Stimulated activated memory B cell treated with anti-CD40 and anti-IgM and Interleukin-4, amounts not matched to agents 10 μg/mL and 1 μg/mL and 100 μg/mL, for 72 hours (primary cell): ENCODE data around the gene UBXN7.
"Not testable (repeated sequence)": the region's sequence is repeated elsewhere in the genome, so short reads cannot be mapped to it uniquely, and the experiment has no call there.

ENCODE experiments used
- ATAC-seq: fragments of 150-1000 bp; cut with Tn5 transposase; 2 replicates; pipeline ENCODE4 v1.10.0; 2021
- H3K27ac Mint-ChIP-seq: one replicate; pipeline ENCODE4 v1.8.0; 2022; ENCODE audit warnings: mild to moderate bottlenecking, mixed read lengths
- H3K27me3 Mint-ChIP-seq: one replicate; pipeline ENCODE4 v1.8.0; 2022; ENCODE audit warnings: mixed read lengths
- H3K36me3 Mint-ChIP-seq: one replicate; pipeline ENCODE4 v1.8.0; 2022; ENCODE audit warnings: mixed read lengths
- H3K4me1 Mint-ChIP-seq: one replicate; pipeline ENCODE4 v1.8.0; 2022; ENCODE audit warnings: mixed read lengths
- H3K4me3 Mint-ChIP-seq: one replicate; pipeline ENCODE4 v1.8.0; 2022; ENCODE audit warnings: mild to moderate bottlenecking, moderate library complexity, mixed read lengths
- H3K9me3 Mint-ChIP-seq: one replicate; pipeline ENCODE4 v1.8.0; 2022; ENCODE audit warnings: mixed read lengths

UBXN7 gene, protein sequence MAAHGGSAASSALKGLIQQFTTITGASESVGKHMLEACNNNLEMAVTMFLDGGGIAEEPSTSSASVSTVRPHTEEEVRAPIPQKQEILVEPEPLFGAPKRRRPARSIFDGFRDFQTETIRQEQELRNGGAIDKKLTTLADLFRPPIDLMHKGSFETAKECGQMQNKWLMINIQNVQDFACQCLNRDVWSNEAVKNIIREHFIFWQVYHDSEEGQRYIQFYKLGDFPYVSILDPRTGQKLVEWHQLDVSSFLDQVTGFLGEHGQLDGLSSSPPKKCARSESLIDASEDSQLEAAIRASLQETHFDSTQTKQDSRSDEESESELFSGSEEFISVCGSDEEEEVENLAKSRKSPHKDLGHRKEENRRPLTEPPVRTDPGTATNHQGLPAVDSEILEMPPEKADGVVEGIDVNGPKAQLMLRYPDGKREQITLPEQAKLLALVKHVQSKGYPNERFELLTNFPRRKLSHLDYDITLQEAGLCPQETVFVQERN

DNA sequence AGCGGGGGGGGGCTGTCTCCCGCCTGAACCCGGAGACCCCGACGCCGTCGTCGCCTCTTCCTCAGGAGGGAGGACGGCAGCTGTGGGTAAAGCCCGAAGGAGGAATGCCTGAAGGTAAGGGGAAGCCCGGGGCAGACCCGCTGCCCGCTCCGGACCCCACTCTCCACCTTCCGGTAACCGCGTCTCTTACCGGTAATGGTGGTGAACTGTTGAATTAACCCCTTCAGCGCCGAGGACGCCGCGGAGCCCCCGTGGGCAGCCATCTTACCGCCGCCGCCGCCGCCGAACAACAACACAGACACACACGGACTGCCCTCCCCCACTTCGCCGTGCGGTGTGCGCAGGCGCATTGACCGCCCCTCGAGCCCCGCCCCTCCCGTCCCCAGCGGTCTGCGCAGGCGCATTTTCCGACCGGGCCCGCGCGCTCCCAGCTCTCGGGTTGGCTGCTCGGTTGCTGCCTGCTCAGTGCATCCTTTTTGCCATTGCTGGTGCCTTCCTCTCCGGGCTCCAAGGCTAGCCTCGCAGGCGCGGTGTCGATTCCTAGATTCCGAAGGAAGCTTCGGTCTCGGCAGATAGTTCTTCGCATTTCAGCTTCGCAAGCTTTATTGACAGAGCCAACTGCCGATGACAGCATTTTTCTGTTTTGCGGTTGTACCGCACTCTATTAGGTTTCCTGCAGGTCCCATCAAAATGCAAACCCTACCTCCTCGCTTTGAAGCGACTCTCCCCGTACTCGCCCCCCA, at the start of gene UBXN7:
TSS of gene UBXN7 (minus strand) at position 291 of the 743 bp plus-strand sequence. CDS start at position 263, 28 bp downstream.
- peak; percentile 94 for ATAC-seq
- Mint-ChIP-seq H3K27ac (peak within 1 kb of the TSS; percentile 91), H3K27me3 (no peaks in the 10 kb centered on the region), H3K9me3 (no peaks in the 10 kb centered on the region), H3K4me3 (peak within 1 kb of the TSS; percentile 92), H3K36me3 (no peaks in the 10 kb centered on the region), H3K4me1 (peaks cover 34% of the 10 kb centered on the region)

DNA sequence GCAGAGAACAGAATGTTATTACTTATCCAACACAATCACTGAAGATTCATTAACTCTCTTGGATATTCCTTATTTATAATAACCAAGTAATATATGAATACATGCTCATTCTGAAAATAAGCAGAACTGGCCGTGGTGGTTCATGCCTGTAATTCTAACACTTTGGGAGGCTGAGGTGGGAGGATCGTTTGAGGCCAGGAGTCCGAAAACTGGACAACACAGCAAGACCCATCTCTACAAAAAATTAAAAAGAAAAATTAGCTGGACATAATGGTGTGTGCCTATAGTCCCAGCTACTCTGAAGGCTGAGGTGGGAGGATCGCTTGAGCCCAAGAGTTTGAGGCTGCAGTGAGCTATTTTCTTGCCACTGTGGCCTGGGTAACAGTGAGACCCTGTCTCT, 45.5 kb upstream of the UBXN7 start:
- no peak overlapping the region for H3K27ac Mint-ChIP-seq
- ATAC-seq: no peak
- H3K4me1 Mint-ChIP-seq: no peaks in the 10 kb centered on the region
- H3K4me3 Mint-ChIP-seq: no peak overlapping the region
- H3K36me3 Mint-ChIP-seq: peaks cover 57% of the 10 kb centered on the region
- H3K27me3 Mint-ChIP-seq: no peaks in the 10 kb centered on the region
- H3K9me3 Mint-ChIP-seq: no peaks in the 10 kb centered on the region

DNA sequence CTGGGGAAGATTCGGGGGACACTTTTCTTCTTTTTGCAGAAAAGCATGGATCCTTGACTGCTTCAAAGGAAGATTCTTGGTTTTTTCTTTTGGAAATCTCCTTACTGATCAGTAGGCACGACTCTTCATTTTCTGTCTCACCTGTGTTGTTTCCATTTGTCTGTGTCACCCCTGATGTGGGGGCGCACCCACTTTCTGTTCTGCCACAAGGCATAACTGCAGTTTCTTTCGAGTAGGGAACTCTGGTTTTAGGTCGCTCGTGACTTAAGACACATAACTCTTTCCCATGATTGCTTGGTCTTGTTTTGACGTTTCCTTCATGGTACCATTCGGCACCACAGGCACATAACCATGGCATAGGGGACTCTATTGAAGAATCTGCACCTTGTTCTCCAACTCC, 40.1 kb upstream of the UBXN7 start:
- no peak overlapping the region for H3K27ac Mint-ChIP-seq
- H3K36me3 Mint-ChIP-seq: peaks cover 50% of the 10 kb centered on the region
- no peaks in the 10 kb centered on the region for H3K9me3 Mint-ChIP-seq
- H3K4me1 Mint-ChIP-seq: peaks cover 6% of the 10 kb centered on the region
- no peak for ATAC-seq
- H3K27me3 Mint-ChIP-seq: no peaks in the 10 kb centered on the region
- no peak overlapping the region for H3K4me3 Mint-ChIP-seq

DNA sequence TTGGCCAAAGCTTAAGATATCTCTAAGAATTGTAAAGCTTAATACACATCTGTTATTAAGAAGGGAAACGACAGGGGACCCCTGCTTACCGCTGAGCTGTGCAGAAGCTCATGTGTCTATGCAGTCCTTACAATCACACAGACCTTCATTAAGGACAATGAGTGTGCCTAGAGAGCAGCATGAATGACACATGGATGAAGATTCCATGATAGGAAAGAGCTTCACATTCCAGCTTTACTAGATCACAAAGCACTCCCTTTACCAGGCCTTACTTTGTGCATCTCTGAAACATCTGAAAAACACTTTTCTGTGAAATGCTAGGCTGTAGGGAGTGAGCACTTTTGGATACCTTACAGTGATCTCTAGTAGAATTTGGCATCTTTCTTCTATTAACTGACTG, 39.3 kb upstream of the UBXN7 start:
- no peak overlapping the region for H3K4me3 Mint-ChIP-seq
- peaks cover 6% of the 10 kb centered on the region for H3K4me1 Mint-ChIP-seq
- peaks cover 45% of the 10 kb centered on the region for H3K36me3 Mint-ChIP-seq
- no peaks in the 10 kb centered on the region for H3K9me3 Mint-ChIP-seq
- no peak for ATAC-seq
- no peaks in the 10 kb centered on the region for H3K27me3 Mint-ChIP-seq
- H3K27ac Mint-ChIP-seq: no peak overlapping the region

DNA sequence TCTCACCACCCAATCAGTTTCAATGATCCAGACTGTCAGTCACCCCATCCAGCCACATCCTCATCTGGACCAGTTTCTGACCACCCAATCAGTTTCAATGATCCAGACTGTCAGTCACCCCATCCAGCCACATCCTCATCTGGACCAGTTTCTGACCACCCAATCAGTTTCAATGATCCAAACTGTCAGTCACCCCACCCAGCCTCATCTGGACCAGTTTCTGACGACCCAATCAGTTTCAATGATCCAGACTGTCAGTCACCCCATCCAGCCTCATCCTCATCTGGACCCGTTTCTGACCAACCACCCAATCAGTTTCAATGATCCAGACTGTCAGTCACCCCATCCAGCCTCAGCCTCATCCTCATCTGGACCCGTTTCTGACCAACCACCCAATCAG, 38.0 kb upstream of the UBXN7 start:
- not testable (repeated sequence) for H3K27me3 Mint-ChIP-seq, H3K4me1 Mint-ChIP-seq, H3K27ac Mint-ChIP-seq, H3K9me3 Mint-ChIP-seq, ATAC-seq, H3K4me3 Mint-ChIP-seq
- H3K36me3 Mint-ChIP-seq: peaks cover 48% of the 10 kb centered on the region

DNA sequence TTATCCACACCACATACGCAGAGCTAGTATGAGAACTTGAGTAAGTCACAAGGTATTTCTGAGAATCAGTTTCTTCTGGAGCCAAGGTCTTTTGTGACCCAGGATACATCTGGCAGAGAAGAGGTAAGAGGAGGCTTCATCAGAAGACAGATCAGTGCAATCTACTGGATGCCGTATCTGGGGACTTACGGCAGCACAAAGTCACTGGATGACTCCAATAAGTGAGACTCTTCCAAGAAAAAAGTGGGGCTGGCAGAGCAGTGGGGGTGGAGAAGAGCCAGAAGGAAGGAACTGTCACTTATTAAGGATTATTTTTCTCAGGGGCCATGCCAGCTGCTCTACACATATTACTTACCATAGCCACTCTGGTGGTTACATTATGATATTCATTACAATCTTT, 31.6 kb upstream of the UBXN7 start:
- H3K4me1 Mint-ChIP-seq: no peaks in the 10 kb centered on the region
- no peak for ATAC-seq
- peaks cover 31% of the 10 kb centered on the region for H3K36me3 Mint-ChIP-seq
- no peaks in the 10 kb centered on the region for H3K27me3 Mint-ChIP-seq
- peaks cover 18% of the 10 kb centered on the region for H3K9me3 Mint-ChIP-seq
- H3K27ac Mint-ChIP-seq: no peak overlapping the region
- no peak overlapping the region for H3K4me3 Mint-ChIP-seq

DNA sequence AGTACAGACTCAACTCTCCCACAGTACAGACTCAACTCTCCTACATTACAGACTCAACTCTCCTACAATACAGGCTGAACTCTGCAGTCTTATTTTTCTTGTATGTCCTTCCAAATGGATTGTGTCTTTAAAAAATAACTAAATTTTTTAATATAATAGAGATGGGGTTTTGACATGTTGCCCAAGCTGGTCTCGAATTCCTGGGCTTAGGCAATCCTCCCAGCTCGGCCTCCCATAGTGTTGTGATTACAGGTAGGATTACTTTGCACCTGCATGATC, 31.2 kb upstream of the UBXN7 start:
- no peaks in the 10 kb centered on the region for H3K4me1 Mint-ChIP-seq
- peaks cover 18% of the 10 kb centered on the region for H3K9me3 Mint-ChIP-seq
- H3K36me3 Mint-ChIP-seq: peaks cover 31% of the 10 kb centered on the region
- no peak for ATAC-seq
- H3K4me3 Mint-ChIP-seq: no peak overlapping the region
- no peaks in the 10 kb centered on the region for H3K27me3 Mint-ChIP-seq
- H3K27ac Mint-ChIP-seq: no peak overlapping the region

DNA sequence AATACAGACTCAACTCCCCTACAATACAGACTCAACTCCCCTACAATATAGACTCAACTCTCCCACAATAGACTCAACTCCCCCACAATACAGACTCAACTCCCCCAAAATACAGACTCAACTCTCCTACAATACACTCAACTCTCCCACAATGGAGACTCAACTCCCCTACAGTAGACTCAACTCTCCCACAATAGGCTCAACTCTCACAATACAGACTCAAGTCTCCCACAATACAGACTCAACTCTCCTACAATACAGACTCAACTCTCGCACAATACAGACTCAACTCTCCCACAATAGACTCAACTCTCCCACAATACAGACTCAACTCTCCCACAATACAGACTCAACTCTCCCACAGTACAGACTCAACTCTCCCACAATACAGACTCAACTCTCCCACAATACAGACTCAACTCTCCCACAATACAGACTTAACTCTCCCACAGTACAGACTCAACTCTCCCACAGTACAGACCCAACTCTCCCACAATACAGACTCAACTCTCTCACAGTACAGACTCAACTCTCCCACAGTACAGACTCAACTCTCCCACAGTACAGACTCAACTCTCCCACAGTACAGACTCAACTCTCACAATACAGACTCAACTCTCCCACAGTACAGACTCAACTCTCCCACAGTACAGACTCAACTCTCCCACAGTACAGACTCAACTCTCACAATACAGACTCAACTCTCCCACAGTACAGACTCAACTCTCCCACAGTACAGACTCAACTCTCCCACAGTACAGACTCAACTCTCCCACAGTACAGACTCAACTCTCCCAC, 30.7 kb upstream of the UBXN7 start:
- Mint-ChIP-seq H3K9me3 (peaks cover 18% of the 10 kb centered on the region), H3K36me3 (peaks cover 30% of the 10 kb centered on the region)
- not testable (repeated sequence) for H3K27me3 Mint-ChIP-seq, H3K4me1 Mint-ChIP-seq, H3K27ac Mint-ChIP-seq, H3K4me3 Mint-ChIP-seq, ATAC-seq

DNA sequence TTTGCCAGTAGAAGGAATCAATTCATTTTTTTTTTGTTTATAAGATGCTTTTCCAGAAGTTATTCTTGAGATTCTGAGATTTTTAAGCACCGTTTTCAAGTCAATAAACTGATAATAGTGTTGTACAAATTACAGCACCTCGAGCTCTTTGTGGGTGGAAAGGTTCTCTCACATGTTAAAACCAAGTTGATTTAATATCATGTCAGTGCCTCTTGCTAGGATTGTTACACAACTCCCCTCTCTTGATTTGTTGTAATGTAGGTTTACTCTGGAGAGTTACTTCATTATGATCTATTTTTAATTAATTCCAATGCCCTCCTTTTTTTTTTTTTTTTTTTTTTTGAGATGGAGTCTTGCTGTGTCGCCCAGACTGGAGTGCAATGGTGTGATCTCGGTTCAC, 25.8 kb upstream of the UBXN7 start:
- Mint-ChIP-seq H3K4me3 (no peak overlapping the region), H3K36me3 (peaks cover 12% of the 10 kb centered on the region), H3K9me3 (peaks cover 18% of the 10 kb centered on the region), H3K27me3 (no peaks in the 10 kb centered on the region), H3K4me1 (no peaks in the 10 kb centered on the region), H3K27ac (no peak overlapping the region)
- no peak for ATAC-seq

DNA sequence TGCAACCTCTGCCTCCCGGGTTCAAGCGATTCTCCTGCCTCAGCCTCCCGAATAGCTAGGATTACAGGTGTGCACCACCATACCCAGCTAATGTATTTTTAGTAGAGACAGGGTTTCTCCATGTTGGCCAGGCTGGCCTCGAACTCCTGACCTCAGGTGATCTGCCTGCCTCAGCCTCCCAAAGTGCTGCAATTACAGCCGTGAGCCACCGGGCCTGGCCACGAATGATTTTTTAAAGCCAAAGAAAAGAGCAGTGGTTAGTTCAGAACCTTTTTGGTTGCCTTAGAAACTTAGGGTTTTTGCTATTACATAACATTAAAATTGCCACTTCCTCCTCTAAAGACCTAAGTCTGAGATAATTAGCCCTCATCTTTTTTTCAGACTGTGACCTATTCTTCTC, 25.2 kb upstream of the UBXN7 start:
- peaks cover 12% of the 10 kb centered on the region for H3K9me3 Mint-ChIP-seq
- not testable (repeated sequence) for H3K4me1 Mint-ChIP-seq, H3K27me3 Mint-ChIP-seq, H3K36me3 Mint-ChIP-seq, H3K4me3 Mint-ChIP-seq, H3K27ac Mint-ChIP-seq, ATAC-seq

DNA sequence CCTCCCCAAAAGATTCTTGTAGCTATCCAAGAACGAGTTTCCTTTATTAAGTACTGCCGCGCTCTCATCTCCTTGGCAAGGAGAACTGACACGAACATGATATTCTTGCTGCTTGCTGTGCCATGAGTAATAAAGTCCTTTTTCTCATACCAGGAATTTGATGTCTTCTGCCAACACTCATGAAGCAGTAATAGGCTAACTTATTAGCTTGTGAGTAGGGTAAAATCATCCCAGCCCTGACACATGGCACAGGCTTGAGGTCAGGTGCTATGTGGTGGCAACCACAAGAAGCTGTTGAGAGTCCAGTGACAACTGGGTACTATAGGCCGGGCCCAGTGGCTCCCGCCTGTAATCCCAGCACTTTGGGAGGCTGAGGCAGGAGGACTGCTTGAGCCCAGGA, 22.7 kb upstream of the UBXN7 start:
- no peaks in the 10 kb centered on the region for H3K4me1 Mint-ChIP-seq
- no peak overlapping the region for H3K27ac Mint-ChIP-seq
- H3K27me3 Mint-ChIP-seq: no peaks in the 10 kb centered on the region
- no peaks in the 10 kb centered on the region for H3K36me3 Mint-ChIP-seq
- no peak for ATAC-seq
- H3K9me3 Mint-ChIP-seq: no peaks in the 10 kb centered on the region
- no peak overlapping the region for H3K4me3 Mint-ChIP-seq

DNA sequence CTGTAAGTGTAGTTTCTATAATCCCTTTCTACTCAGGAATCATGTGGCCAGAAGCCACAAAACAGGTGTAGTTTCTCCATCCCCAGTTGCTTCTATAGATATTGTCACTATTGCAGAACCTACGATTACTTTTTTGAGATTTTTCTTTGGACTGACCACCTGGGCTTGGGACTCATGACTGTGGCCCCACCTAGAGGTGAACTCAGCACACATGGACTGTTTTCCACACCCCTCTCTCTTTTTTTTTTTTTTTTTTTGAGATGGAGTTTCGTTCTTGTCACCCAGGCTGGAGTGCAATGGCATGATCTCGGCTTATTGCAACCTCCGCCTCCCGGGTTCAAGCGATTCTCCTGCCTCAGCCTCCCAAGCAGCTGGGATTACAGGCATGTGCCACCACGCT, 13.2 kb upstream of the UBXN7 start:
- not testable (repeated sequence) for H3K36me3 Mint-ChIP-seq, H3K9me3 Mint-ChIP-seq, H3K27me3 Mint-ChIP-seq, H3K4me3 Mint-ChIP-seq, ATAC-seq, H3K27ac Mint-ChIP-seq
- peaks cover 18% of the 10 kb centered on the region for H3K4me1 Mint-ChIP-seq

DNA sequence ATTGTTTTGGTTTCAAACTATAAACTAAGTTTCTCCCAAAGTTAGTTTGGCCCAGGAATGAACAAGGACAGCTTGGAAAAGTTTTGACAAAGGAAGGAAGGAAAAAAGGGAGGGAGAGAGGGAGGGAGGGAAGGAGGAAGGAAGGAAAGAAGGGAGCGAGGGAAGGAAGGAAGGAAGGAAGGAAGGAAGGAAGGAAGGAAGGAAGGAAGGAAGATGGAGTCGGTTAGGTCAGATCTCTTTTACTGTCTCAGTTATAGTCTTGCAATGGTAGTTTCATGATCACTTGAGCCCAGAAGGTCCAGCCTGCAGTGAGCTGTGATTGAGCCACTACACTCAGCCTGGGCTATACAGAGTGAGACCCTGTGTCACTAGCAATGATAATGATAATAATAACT, 12.3 kb upstream of the UBXN7 start:
- Mint-ChIP-seq H3K4me3 (no peak overlapping the region), H3K36me3 (no peaks in the 10 kb centered on the region), H3K4me1 (peaks cover 27% of the 10 kb centered on the region), H3K27me3 (no peaks in the 10 kb centered on the region), H3K9me3 (no peaks in the 10 kb centered on the region), H3K27ac (no peak overlapping the region)
- ATAC-seq: no peak

DNA sequence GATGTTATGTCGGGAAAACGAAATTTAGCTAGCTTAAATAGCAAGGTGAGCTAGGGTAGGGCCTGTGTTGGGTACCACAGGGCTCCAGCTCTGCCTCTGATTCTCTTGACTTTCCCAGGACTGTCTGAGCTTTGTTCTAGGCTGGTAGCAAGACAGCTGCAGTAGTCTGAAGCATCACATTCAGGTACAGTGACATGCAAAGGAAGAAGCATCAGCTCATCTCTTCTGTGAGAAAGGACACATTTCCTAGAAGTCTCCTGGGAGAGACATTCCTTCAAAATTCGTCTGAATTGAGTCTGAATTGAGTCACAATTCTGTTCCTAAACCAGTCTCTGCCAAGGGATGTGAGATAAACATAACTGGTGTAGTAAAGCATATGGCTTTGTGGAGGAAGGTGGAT, 8.5 kb upstream of the UBXN7 start:
- H3K36me3 Mint-ChIP-seq: no peaks in the 10 kb centered on the region
- H3K27me3 Mint-ChIP-seq: no peaks in the 10 kb centered on the region
- no peak for ATAC-seq
- H3K4me3 Mint-ChIP-seq: no peak overlapping the region
- H3K27ac Mint-ChIP-seq: no peak overlapping the region
- H3K9me3 Mint-ChIP-seq: no peaks in the 10 kb centered on the region
- peaks cover 30% of the 10 kb centered on the region for H3K4me1 Mint-ChIP-seq

DNA sequence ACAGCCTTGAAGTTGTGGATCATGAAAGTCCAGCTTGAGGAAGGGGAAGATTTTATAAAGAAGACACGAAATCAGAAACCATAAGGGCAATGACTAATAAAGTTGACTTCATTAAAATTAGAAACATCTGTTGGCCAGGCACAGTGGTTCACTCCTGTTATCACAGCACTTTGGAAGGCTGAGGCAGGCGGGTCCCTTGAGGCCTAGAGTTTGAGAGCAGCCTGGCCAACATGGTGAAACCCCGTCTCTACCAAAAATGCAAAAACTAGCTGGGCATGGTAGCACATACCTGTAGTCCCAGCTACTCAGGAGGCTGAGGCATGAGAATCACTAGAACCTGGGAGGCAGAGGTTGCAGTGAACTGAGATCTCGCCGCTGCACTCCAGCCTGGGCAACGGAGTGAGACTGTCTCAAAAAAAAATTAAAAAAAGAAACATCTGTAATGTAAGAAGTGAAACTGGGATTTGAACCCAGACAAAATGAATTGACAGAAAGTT, 7.9 kb upstream of the UBXN7 start:
- H3K36me3 Mint-ChIP-seq: no peaks in the 10 kb centered on the region
- no peaks in the 10 kb centered on the region for H3K27me3 Mint-ChIP-seq
- H3K9me3 Mint-ChIP-seq: no peaks in the 10 kb centered on the region
- ATAC-seq: peak; percentile 65
- peaks cover 30% of the 10 kb centered on the region for H3K4me1 Mint-ChIP-seq
- peak overlapping the region; percentile 23 for H3K4me3 Mint-ChIP-seq
- peak overlapping the region; percentile 42 for H3K27ac Mint-ChIP-seq
